GM23338 (cell line): ENCODE data around the gene PHTF2. TPM values are rescaled to one million over a fixed set of nuclear protein-coding genes. Genes with fewer than 3 reads are reported as not detected.

Experiments used
- ATAC-seq: fragments of 200-7000 bp; cut with Tn5 transposase; 3 replicates; pipeline ENCODE4 v1.9.1; 2020
- DNase-seq: peaks from one replicate; pipeline ENCODE4 v3.0.0-alpha.2; 2015; ENCODE audit warnings: low spot score
- H2AFZ ChIP-seq: fragments of 200-600 bp; sonication (generic); 2 replicates; pipeline ENCODE4 v1.8.0; 2016; ENCODE audit warnings: antibody characterized with exemption, mild to moderate bottlenecking, moderate library complexity
- H3F3A ChIP-seq: fragments of 200-600 bp; sonication (generic); replicated peaks from 2 replicates; pipeline ENCODE4 v1.8.0; 2017; ENCODE audit warnings: antibody characterized with exemption, mixed run types, low read depth
- H3K27ac ChIP-seq: fragments of 200-600 bp; sonication (generic); 2 replicates; pipeline ENCODE4 v1.6.1; 2016; ENCODE audit warnings: low read depth
- H3K27me3 ChIP-seq: fragments of 200-600 bp; sonication (generic); 2 replicates; pipeline ENCODE4 v1.8.0; 2016; ENCODE audit warnings: mild to moderate bottlenecking, mixed run types, moderate library complexity; ENCODE audit not compliant: insufficient read depth
- H3K36me3 ChIP-seq: fragments of 200-600 bp; sonication (generic); 2 replicates; pipeline ENCODE4 v1.8.0; 2016; ENCODE audit warnings: mild to moderate bottlenecking; ENCODE audit not compliant: insufficient read depth
- H3K4me1 ChIP-seq: fragments of 200-600 bp; sonication (generic); 2 replicates; pipeline ENCODE4 v1.8.0; 2016; ENCODE audit warnings: mild to moderate bottlenecking, moderate library complexity; ENCODE audit not compliant: insufficient read depth
- H3K4me2 ChIP-seq: fragments of 200-600 bp; sonication (generic); 2 replicates; pipeline ENCODE4 v1.7.1; 2017; ENCODE audit warnings: mixed run types
- H3K4me3 ChIP-seq: fragments of 200-600 bp; sonication (generic); 2 replicates; pipeline ENCODE4 v1.6.1; 2016; ENCODE audit warnings: mixed run types
- H3K79me2 ChIP-seq: fragments of 200-600 bp; sonication (generic); replicated peaks from 2 replicates; pipeline ENCODE4 v1.8.0; 2017; ENCODE audit warnings: mild to moderate bottlenecking; ENCODE audit not compliant: insufficient read depth
- H3K9me2 ChIP-seq: fragments of 200-600 bp; sonication (generic); 2 replicates; pipeline ENCODE4 v1.8.0; 2017; ENCODE audit not compliant: insufficient read depth
- H4K20me1 ChIP-seq: fragments of 200-600 bp; sonication (generic); replicated peaks from 2 replicates; pipeline ENCODE4 v1.8.0; 2017; ENCODE audit warnings: mild to moderate bottlenecking; ENCODE audit not compliant: insufficient read depth
- H3K27ac Mint-ChIP-seq: 2 replicates; pipeline ENCODE4 v1.8.0; 2020; ENCODE audit warnings: inconsistent platforms, mild to moderate bottlenecking, moderate library complexity, mixed read lengths
- H3K27me3 Mint-ChIP-seq: 3 replicates; pipeline ENCODE4 v1.8.0; 2022; ENCODE audit warnings: low read depth, mild to moderate bottlenecking, moderate library complexity, mixed read lengths, inconsistent platforms; ENCODE audit not compliant: insufficient read depth, poor library complexity
- H3K36me3 Mint-ChIP-seq: 3 replicates; pipeline ENCODE4 v1.8.0; 2021; ENCODE audit warnings: low read depth, mild to moderate bottlenecking, inconsistent platforms, moderate library complexity, mixed read lengths
- H3K4me1 Mint-ChIP-seq: 3 replicates; pipeline ENCODE4 v1.8.0; 2020; ENCODE audit warnings: mild to moderate bottlenecking, inconsistent platforms, mixed read lengths
- H3K4me3 Mint-ChIP-seq: 3 replicates; pipeline ENCODE4 v1.8.0; 2021; ENCODE audit warnings: moderate library complexity, mild to moderate bottlenecking, inconsistent platforms, mixed read lengths
- H3K9me3 Mint-ChIP-seq: 3 replicates; pipeline ENCODE4 v1.8.0; 2020; ENCODE audit warnings: moderate library complexity, mild to moderate bottlenecking, inconsistent platforms, mixed read lengths
- CREB1 ChIP-seq: fragments of 250-450 bp; sonication (Bioruptor Pico); IDR thresholded peaks from 2 replicates; pipeline ENCODE4 v1.5.0; 2020; ENCODE audit warnings: low read depth, mild to moderate bottlenecking, moderate library complexity
- EZH2 ChIP-seq: fragments of 200-600 bp; sonication (generic); IDR thresholded peaks from one replicate; pipeline ENCODE4 v1.8.0; 2017; ENCODE audit warnings: antibody characterized with exemption, mild to moderate bottlenecking, low read depth; ENCODE audit not compliant: unreplicated experiment
- EZH2phosphoT487 ChIP-seq: fragments of 200-600 bp; sonication (generic); IDR thresholded peaks from one replicate; pipeline ENCODE4 v1.8.1; 2018; ENCODE audit warnings: antibody characterized with exemption; ENCODE audit not compliant: unreplicated experiment
- JUNB ChIP-seq: IDR thresholded peaks from one replicate; pipeline ENCODE4 v1.6.1; 2016; ENCODE audit warnings: antibody characterized with exemption; ENCODE audit not compliant: unreplicated experiment
- NANOG ChIP-seq: IDR thresholded peaks from 2 replicates; pipeline ENCODE4 v1.6.1; 2016; ENCODE audit warnings: antibody characterized with exemption, borderline replicate concordance
- POLR2AphosphoS5 ChIP-seq: IDR thresholded peaks from 2 replicates; pipeline ENCODE4 v1.6.1; 2016; ENCODE audit warnings: antibody characterized with exemption, low read depth
- STAT1 ChIP-seq: IDR thresholded peaks from one replicate; pipeline ENCODE4 v1.6.1; 2016; ENCODE audit warnings: antibody characterized with exemption; ENCODE audit not compliant: unreplicated experiment
- ZNF114 ChIP-seq: fragments of 250-450 bp; sonication (Bioruptor Pico); IDR thresholded peaks from 2 replicates; pipeline ENCODE4 v1.5.0; 2020; ENCODE audit warnings: mild to moderate bottlenecking, moderate library complexity
- ZNF462 ChIP-seq: fragments of 250-450 bp; sonication (Bioruptor Pico); IDR thresholded peaks from 2 replicates; pipeline ENCODE4 v1.5.0; 2020; ENCODE audit warnings: mild to moderate bottlenecking, moderate library complexity
- polyA plus RNA-seq: library from polyadenylated mRNA; unstranded; fragments of >200 nt; fragmentation: Nextera tagmentation; extraction: Ambion mirVana; gene quantifications from 2 replicates; pipeline ENCODE4 v1.2.1, GENCODE V29; 2016
- total RNA-seq: library from RNA; depleted of rRNA; stranded (reverse); fragments of >200 nt; shearing (Covaris generic); gene quantifications from 2 replicates; pipeline ENCODE4 v1.2.3, GENCODE V29; 2014
- TF ChIP-seq, protein P1 (sequence below): IDR thresholded peaks from 2 replicates; pipeline ENCODE4 v1.6.1; 2016; ENCODE audit warnings: antibody characterized with exemption
- TF ChIP-seq, protein P2 (sequence below), 2 experiments: fragments of 200-600 bp in 1 of 2; sonication (generic) in 1 of 2; conservative IDR thresholded peaks; 2 replicates each; pipeline versions ENCODE4 v1.5.1 to v1.6.1; 2016 to 2017; ENCODE audit warnings: antibody characterized with exemption in 2 of 2, low read depth in 2 of 2, mild to moderate bottlenecking in 2 of 2, moderate library complexity in 1 of 2

The PHTF2 gene
- total and polyA plus RNA-seq, 2 experiments from 2014 or later: 14.6 to 24.1 TPM

- no peak overlapping the region for H3K4me3 Mint-ChIP-seq
- Histone ChIP-seq H3F3A (no peaks in the 10 kb centered on the region), H3K4me3 (no peak overlapping the region), H4K20me1 (no peaks in the 10 kb centered on the region), H3K36me3 (0 out of 2 replicates have a peak, but pooled peaks cover 4% of the 10 kb centered on the region), H2AFZ (no peak overlapping the region), H3K4me1 (peaks cover 5% of the 10 kb centered on the region; the same call in 1 of the 2 replicates), H3K27ac (no peak overlapping the region), H3K4me2 (no peak overlapping the region), H3K79me2 (no peaks in the 10 kb centered on the region), H3K9me2 (no peaks in the 10 kb centered on the region), H3K27me3 (no peaks in the 10 kb centered on the region)
- peaks cover 3% of the 10 kb centered on the region for H3K27me3 Mint-ChIP-seq
- no peak for TF ChIP-seq ZNF114
- TF ChIP-seq EZH2phosphoT487: no peak
- TF ChIP-seq NANOG: no peak
- TF ChIP-seq, protein P1, sequence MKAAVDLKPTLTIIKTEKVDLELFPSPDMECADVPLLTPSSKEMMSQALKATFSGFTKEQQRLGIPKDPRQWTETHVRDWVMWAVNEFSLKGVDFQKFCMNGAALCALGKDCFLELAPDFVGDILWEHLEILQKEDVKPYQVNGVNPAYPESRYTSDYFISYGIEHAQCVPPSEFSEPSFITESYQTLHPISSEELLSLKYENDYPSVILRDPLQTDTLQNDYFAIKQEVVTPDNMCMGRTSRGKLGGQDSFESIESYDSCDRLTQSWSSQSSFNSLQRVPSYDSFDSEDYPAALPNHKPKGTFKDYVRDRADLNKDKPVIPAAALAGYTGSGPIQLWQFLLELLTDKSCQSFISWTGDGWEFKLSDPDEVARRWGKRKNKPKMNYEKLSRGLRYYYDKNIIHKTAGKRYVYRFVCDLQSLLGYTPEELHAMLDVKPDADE: no peak
- no peak for TF ChIP-seq JUNB
- TF ChIP-seq, protein P2, sequence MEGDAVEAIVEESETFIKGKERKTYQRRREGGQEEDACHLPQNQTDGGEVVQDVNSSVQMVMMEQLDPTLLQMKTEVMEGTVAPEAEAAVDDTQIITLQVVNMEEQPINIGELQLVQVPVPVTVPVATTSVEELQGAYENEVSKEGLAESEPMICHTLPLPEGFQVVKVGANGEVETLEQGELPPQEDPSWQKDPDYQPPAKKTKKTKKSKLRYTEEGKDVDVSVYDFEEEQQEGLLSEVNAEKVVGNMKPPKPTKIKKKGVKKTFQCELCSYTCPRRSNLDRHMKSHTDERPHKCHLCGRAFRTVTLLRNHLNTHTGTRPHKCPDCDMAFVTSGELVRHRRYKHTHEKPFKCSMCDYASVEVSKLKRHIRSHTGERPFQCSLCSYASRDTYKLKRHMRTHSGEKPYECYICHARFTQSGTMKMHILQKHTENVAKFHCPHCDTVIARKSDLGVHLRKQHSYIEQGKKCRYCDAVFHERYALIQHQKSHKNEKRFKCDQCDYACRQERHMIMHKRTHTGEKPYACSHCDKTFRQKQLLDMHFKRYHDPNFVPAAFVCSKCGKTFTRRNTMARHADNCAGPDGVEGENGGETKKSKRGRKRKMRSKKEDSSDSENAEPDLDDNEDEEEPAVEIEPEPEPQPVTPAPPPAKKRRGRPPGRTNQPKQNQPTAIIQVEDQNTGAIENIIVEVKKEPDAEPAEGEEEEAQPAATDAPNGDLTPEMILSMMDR (conservative IDR thresholded peaks at IDR 0.05; ENCODE audit: low read depth in 2 of 2): no peak
- no peaks in the 10 kb centered on the region for H3K9me3 Mint-ChIP-seq
- DNase-seq: no peak
- peaks cover 14% of the 10 kb centered on the region for H3K36me3 Mint-ChIP-seq
- peaks cover 5% of the 10 kb centered on the region for H3K4me1 Mint-ChIP-seq
- no peak for ATAC-seq
- H3K27ac Mint-ChIP-seq: no peak overlapping the region
Measured at GRCh38 chr7:77770316-77770715, 28.3 kb upstream of the PHTF2 start.

- no peaks in the 10 kb centered on the region for H4K20me1 ChIP-seq
- DNase-seq (no peak), ATAC-seq (no peak)
- H3K27me3 ChIP-seq: no peaks in the 10 kb centered on the region
- Mint-ChIP-seq H3K4me1 (no peaks in the 10 kb centered on the region), H3K9me3 (no peaks in the 10 kb centered on the region), H3K27me3 (peaks cover 3% of the 10 kb centered on the region), H3K27ac (no peak overlapping the region), H3K4me3 (no peak overlapping the region), H3K36me3 (peaks cover 24% of the 10 kb centered on the region)
- no peaks in the 10 kb centered on the region for H3F3A ChIP-seq
- no peaks in the 10 kb centered on the region for H3K9me2 ChIP-seq
- no peak overlapping the region for H3K4me3 ChIP-seq
- H3K4me1 ChIP-seq: no peaks in the 10 kb centered on the region
- H3K27ac ChIP-seq: no peak overlapping the region
- no peaks in the 10 kb centered on the region for H3K79me2 ChIP-seq
- no peak overlapping the region for H2AFZ ChIP-seq
- no peak overlapping the region for H3K4me2 ChIP-seq
- H3K36me3 ChIP-seq: 0 out of 2 replicates have a peak, but pooled peaks cover 4% of the 10 kb centered on the region
- TF ChIP-seq ZNF462: no peak
- TF ChIP-seq NANOG: no peak
- TF ChIP-seq, protein P1: no peak
- no peak for TF ChIP-seq POLR2AphosphoS5
- no peak for TF ChIP-seq EZH2phosphoT487
- no peak for TF ChIP-seq CREB1 (CRISPR knock-in tag)
- TF ChIP-seq STAT1: no peak
- TF ChIP-seq EZH2: no peak
Measured at GRCh38 chr7:77771901-77772300, 26.7 kb upstream of the PHTF2 start.
